OCI-LY3 (cell line): ENCODE measurements around the gene DOCK6.

ENCODE experiments used
- CTCF ChIP-seq: fragments of 200-600, 300-600 bp; sonication (generic); IDR thresholded peaks from 2 replicates; pipeline ENCODE4 v1.5.1; 2014; ENCODE audit warnings: antibody characterized with exemption, low read length, low read depth
- EZH2phosphoT487 ChIP-seq: fragments of 200-600 bp; shearing (Covaris generic); IDR thresholded peaks from 2 replicates; pipeline ENCODE4 v1.6.1; 2018; ENCODE audit warnings: antibody characterized with exemption, mixed run types, low read depth

DNA sequence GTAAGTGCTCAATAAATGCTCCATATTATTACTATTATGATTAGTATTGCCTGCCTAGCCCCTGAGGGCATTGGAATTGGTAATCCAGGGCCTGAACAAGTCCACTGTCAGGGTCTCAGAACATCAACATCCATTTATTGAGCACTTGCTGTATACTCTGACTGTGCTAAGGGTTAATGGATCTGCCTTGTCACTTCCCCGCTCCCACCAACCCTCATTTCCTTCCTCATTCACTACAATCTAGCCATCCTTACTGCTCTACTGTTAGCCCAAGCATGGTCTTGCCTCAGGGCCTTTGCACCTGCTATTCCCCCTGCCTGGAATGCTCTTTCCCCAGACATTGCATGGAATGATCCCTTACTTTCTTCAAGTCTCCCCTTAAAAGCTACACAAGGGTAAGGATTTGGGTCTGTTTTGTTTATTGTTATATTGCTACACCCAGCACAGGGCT lies 35.6 kb downstream of the DOCK6 start:
- no peak for TF ChIP-seq CTCF
- TF ChIP-seq EZH2phosphoT487 = no peak
